Subcutaneous adipose tissue (tissue), 4 donors: Measurements from ENCODE around the gene PEPD. TPM values are rescaled to one million over a fixed set of nuclear protein-coding genes. Genes with fewer than 3 reads are reported as not detected.

ENCODE experiments used
- CTCF ChIP-seq: fragments of 450-650 bp; IDR thresholded peaks from one replicate; pipeline ENCODE4 v1.5.1; 2016; ENCODE audit warnings: low read depth, mild to moderate bottlenecking, control low read depth, antibody characterized with exemption, moderate library complexity
- total RNA-seq, 4 donors: library from RNA; depleted of rRNA; stranded (reverse); fragments of >200 nt; gene quantifications; one replicate each; pipeline ENCODE4 v1.1.0, GENCODE V29; 2016

The PEPD gene
- total RNA-seq, 4 donors from 2014 or later: 71.3 to 110 (median 92.6) TPM

GRCh38 chr19:33385956-33386355 lies 135.6 kb downstream of the PEPD start:
- TF ChIP-seq CTCF: no peak

DNA sequence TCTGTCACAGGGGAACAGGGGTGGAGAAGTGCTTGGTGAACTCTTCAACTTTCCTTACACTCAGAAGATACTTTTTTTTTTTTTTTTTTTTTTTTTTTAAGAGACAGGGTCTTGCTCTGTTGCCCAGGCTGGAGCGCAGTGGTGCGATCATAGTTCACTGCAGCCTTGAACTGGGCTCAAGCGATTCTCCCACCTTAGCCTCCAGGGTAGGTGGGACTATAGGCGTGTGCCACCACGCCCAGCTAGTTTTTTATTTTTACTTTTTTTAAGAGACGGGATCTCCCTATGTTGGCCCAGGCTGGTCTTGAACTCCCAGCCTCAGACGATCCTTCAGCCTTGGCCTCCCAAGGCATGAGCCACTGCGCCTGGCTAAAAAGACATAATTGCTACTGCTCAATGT lies 136.6 kb downstream of the PEPD start:
- no peak for TF ChIP-seq CTCF

DNA sequence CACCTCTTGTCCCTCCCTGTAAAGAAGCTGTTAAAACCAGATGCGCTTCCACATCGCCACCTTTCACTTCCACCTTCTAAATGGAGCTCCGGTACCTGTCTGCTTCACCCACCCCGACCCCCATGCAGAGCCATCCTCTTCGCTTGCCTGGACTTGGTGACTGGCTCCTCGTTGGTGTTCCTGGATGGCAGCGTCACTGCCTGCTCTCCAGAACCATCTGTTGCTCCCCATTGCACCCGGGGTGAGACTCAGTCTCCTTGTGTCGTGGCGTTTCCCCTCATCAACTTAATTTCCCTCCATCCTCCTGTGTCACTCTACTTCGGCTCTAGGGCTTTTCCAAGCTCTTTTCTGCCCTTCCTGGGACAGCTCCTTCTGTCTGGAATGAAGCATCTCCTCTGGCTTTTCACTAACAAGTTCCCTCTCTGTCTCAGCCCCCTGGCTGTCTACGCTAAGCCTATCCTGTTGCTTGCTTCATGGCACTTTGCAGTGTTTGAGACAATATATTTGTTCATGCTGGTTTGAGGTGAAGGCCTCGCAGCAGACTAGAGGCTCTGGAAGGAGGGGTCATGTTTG lies 137.8 kb downstream of the PEPD start:
- no peak for TF ChIP-seq CTCF

GRCh38 chr19:33382982-33383381 lies 138.6 kb downstream of the PEPD start:
- no peak for TF ChIP-seq CTCF

DNA sequence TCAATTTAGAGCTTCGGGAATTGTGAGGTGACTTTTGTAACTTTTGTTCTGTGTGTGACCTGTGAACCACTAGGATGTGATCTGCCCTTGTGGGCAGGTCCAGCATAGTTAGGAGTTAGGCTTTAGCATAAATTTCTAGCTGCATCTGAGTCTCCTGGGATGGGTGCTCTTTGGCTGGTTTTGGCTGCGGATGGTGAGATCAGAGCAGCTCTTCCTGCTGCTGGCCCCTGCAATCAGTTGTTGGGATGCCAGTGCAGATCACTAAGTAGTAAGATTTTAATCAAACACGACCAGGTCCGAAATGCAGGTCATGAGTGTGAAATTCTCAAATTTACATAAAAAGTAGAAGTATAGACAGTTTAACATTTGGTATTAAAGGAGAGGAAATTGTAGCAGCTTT lies 139.6 kb downstream of the PEPD start:
- no peak for TF ChIP-seq CTCF

GRCh38 chr19:33381101-33381500 lies 140.5 kb downstream of the PEPD start:
- no peak for TF ChIP-seq CTCF

DNA sequence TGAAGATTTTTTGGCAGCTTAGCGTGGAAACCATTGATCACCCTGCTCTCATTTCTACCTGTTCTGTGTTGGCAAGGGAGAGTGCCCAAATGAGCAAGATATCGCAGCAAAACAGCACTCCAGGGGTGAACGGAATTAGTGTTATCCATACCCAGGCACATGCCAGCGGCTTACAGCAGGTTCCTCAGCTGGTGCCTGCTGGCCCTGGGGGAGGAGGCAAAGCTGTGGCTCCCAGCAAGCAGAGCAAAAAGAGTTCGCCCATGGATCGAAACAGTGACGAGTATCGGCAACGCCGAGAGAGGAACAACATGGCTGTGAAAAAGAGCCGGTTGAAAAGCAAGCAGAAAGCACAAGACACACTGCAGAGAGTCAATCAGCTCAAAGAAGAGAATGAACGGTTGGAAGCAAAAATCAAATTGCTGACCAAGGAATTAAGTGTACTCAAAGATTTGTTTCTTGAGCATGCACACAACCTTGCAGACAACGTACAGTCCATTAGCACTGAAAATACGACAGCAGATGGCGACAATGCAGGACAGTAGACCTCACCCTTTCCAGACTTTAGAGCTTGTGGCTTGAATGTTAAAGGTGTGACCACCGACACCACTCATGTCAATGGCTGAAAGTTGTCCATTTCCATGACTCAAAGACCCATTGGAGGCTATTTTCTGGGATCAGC lies 142.3 kb downstream of the PEPD start:
- TF ChIP-seq CTCF: no peak
